ENCODE measurements around the gene CCL20.

Gene CCL20

GRCh38 chr2:227804975-227805374 is 8.7 kb upstream of the CCL20 start:
- DNase-seq = no peak

GRCh38 chr2:227805578-227805977 is 8.1 kb upstream of the CCL20 start:
- DNase-seq = no peak

- no peak for DNase-seq
Measured at GRCh38 chr2:227808936-227809335, 4.7 kb upstream of the CCL20 start.

- no peak for DNase-seq
Measured at GRCh38 chr2:227812001-227812400, 1.6 kb upstream of the CCL20 start.

GRCh38 chr2:227813229-227813561 is 447 bp upstream of the CCL20 start:
- DNase-seq = no peak

GRCh38 chr2:227815066-227815465 is 1.4 kb downstream of the CCL20 start:
- no peak for DNase-seq

GRCh38 chr2:227816507-227817294 is 3.1 kb downstream of the CCL20 start:
- DNase-seq = no peak

- DNase-seq = no peak
Measured at GRCh38 chr2:227817336-227817735, 3.7 kb downstream of the CCL20 start.

GRCh38 chr2:227817850-227818674 is 4.4 kb downstream of the CCL20 start:
- peak in 2 of 4 experiments; percentile 1 to 2 for DNase-seq

- no peak for DNase-seq
Measured at GRCh38 chr2:227818675-227819397, 5.2 kb downstream of the CCL20 start.

GRCh38 chr2:227819398-227819697 is 5.7 kb downstream of the CCL20 start:
- no peak for DNase-seq

- DNase-seq = no peak
Measured at GRCh38 chr2:227821043-227821942, 7.7 kb downstream of the CCL20 start.

GRCh38 chr2:227822416-227823003 is 8.9 kb downstream of the CCL20 start:
- DNase-seq = no peak

- DNase-seq = no peak
Measured at GRCh38 chr2:227823922-227824321, 10.3 kb downstream of the CCL20 start.

- no peak for DNase-seq
Measured at GRCh38 chr2:227824711-227825110, 11.1 kb downstream of the CCL20 start.

GRCh38 chr2:227826019-227826521 is 12.4 kb downstream of the CCL20 start:
- DNase-seq = no peak

- DNase-seq = no peak
Measured at GRCh38 chr2:227826563-227826962, 12.9 kb downstream of the CCL20 start.

- DNase-seq = no peak
Measured at GRCh38 chr2:227827143-227827542, 13.5 kb downstream of the CCL20 start.

- DNase-seq = no peak
Measured at GRCh38 chr2:227828477-227828912, 14.9 kb downstream of the CCL20 start.

- DNase-seq = no peak
Measured at GRCh38 chr2:227829337-227829736, 15.7 kb downstream of the CCL20 start.

GRCh38 chr2:227834423-227834822 is 20.8 kb downstream of the CCL20 start:
- no peak for DNase-seq

Data from activated naive CD4-positive, alpha-beta T cell (primary cell).